HFF-Myc (cell line): ENCODE results near the gene PARD3.

ENCODE experiments used
- DNase-seq: peaks from one replicate; pipeline ENCODE4 v3.0.0-alpha.2; 2011; ENCODE audit warnings: low read depth; ENCODE audit errors: extremely low read depth
- H3K4me3 ChIP-seq: replicated peaks from 2 replicates; pipeline ENCODE4 v1.5.1; 2011; ENCODE audit warnings: low read depth, mild to moderate bottlenecking, control low read depth, low read length
- TF ChIP-seq, protein P1 (sequence below): IDR thresholded peaks from 2 replicates; pipeline ENCODE4 v1.5.1; 2012; ENCODE audit warnings: mild to moderate bottlenecking, low read depth, low read length, control low read depth; ENCODE audit errors: missing control alignments

Gene PARD3

DNA sequence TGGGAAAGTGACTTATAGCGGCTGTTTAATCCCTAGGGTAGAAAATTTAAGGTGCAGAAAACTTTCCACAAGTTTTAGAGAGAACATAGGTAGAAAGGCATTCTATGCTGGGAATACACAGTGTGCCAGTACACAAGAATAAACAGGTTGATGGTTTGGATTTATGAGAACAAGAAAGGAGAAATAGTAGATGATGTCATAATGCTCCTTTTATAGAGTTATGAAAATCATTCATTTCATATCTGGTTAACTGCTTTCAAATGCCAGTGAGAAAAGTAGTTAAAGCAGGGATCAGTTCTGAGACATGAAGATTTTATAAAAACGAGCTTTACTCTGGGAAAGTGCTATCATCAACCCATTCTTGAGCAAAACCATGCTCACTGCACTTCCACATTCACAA lies 311.4 kb downstream of the PARD3 start:
- no peak for DNase-seq
- TF ChIP-seq, protein P1, sequence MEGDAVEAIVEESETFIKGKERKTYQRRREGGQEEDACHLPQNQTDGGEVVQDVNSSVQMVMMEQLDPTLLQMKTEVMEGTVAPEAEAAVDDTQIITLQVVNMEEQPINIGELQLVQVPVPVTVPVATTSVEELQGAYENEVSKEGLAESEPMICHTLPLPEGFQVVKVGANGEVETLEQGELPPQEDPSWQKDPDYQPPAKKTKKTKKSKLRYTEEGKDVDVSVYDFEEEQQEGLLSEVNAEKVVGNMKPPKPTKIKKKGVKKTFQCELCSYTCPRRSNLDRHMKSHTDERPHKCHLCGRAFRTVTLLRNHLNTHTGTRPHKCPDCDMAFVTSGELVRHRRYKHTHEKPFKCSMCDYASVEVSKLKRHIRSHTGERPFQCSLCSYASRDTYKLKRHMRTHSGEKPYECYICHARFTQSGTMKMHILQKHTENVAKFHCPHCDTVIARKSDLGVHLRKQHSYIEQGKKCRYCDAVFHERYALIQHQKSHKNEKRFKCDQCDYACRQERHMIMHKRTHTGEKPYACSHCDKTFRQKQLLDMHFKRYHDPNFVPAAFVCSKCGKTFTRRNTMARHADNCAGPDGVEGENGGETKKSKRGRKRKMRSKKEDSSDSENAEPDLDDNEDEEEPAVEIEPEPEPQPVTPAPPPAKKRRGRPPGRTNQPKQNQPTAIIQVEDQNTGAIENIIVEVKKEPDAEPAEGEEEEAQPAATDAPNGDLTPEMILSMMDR: no peak
- H3K4me3 ChIP-seq: no peak overlapping the region

DNA sequence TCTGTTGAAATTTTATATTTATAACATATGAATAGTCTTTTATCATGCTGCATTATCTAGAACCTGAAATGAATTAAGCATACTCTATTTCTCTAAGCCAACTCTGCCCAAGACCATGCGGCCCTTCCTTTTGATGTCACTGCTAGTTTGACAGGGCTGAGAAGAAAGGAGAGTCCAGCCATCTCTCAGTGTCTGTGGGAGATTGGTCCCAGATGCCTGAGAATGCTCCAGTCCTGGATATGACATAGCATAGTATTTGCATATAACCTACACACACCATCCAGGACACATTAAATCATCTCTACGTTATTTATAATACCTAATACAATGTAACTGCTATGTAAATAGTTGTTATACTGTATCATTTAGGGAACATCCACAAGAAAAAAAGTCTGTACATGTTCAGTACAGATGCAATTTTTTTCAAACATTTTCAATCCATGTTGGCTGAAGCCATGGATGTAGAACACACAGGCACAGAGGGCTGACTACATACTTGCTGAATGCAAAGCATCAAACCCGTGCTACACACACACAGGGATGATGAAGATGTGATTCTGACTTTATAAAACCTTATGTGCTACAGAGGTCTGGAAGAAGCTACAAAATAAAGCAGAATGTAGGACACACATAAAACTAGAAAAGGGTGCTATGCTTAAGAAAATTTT lies 315.4 kb downstream of the PARD3 start:
- no peak for DNase-seq
- TF ChIP-seq, protein P1: no peak
- H3K4me3 ChIP-seq: no peak overlapping the region

DNA sequence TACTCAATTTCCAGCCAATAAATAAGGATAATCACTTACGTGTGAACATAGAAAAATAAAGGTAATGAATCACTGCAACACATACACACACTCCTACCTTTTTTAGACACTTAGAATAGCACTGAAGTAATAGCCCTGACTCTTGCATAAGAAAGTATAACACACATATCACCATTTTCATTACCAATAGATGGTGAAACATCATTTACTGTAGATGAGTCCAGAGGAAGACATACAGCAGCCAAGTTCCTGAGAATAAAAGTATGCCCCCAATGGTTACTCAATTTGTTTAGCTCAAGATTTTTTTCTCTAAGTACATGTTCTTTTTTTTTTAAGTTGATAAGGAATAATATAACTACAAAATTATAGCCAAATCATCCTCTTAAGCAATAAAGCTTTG lies 316.3 kb downstream of the PARD3 start:
- H3K4me3 ChIP-seq: no peak overlapping the region
- DNase-seq: no peak
- TF ChIP-seq, protein P1: no peak

DNA sequence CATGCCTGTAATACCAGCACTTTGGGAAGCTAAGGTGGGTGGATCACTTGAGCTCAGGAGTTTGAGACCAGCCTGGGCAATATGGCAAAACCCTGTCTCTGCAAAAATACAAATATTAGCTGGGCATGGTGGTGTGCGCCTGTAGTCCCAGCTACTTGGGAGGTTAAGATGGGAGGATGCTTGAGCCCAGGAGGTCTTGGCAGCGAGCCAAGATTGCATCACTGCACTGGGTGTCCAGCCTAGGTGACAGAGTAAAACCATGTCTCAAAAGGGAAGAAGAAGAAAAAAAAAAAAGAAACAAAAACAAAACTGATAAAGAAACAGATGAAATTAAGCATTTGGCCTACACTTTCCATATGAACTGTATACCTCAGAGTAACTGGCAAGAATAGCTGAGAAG lies 319.2 kb downstream of the PARD3 start:
- no peak overlapping the region for H3K4me3 ChIP-seq
- TF ChIP-seq, protein P1: no peak
- DNase-seq: no peak

DNA sequence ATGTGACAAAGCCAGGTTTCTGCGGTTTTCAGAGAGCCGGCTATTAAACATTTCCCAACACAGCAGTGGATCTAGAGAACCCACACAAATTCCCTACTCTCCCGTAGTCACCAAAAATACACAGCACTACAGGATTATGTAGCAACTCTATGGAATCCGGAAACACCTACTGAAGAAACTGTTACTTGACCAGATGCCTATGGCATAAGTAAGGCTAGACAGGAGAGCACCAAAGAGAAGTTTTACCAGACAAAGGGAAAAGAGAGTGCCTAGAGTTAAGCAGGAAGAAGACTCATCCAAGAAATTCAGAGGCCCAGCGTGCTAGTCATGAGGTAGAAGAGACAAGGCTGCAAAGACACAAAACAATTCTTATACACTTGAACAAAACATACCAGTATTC lies 321.1 kb downstream of the PARD3 start:
- TF ChIP-seq, protein P1: no peak
- H3K4me3 ChIP-seq: no peak overlapping the region
- DNase-seq: no peak

DNA sequence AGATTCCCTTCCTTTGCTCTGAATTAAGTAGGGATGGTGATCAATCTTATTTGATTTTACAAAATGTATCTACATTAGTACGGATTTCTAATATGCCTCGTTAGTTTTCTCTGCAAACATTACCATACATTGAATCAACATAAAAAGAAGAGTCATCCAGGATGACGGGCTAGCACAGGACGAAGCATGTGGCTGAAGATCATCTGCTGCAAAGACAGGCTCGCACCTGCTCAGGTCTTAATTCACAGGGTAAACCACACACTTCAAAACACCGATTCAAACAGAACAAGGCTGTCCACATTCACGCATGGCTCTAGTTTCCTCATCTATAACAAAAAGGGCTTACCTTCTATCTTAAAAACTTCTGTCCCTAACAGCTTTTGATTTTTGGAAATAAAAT lies 323.0 kb downstream of the PARD3 start:
- TF ChIP-seq, protein P1: no peak
- DNase-seq: no peak
- H3K4me3 ChIP-seq: no peak overlapping the region

DNA sequence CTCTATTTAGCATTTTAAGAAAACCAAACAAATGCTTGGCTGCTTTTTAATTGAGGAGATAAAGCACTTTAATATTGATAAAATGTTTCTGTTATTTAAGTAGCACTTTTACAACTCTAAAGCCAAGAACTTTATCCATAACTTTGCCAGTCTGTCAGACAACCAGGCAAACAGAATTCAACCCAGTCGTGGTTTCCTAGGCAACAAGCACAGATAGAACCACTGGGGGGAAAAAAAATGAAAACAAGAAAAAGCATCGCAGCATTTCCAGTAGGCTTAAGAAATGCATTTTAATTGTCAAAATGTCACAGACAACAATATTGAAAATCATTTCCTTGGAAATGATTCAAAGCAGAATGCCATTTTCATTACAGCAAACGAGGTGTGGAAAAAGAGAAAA lies 323.4 kb downstream of the PARD3 start:
- DNase-seq: no peak
- H3K4me3 ChIP-seq: no peak overlapping the region
- TF ChIP-seq, protein P1: no peak
